Testis (tissue), 3 donors: ENCODE measurements around the gene PAQR4. TPM values are rescaled to one million over a fixed set of nuclear protein-coding genes. Genes with fewer than 3 reads are reported as not detected.

Source experiments
- DNase-seq: peaks from one replicate; pipeline ENCODE4 v3.0.0-alpha.2; 2019
- H3K27ac ChIP-seq, 2 donors: fragments of 200-600 bp; sonication (generic); one replicate each; pipeline ENCODE4 v1.5.1; 2019
- H3K27me3 ChIP-seq: fragments of 200-600 bp; sonication (generic); one replicate; pipeline ENCODE4 v1.5.1; 2019
- H3K36me3 ChIP-seq: fragments of 200-600 bp; sonication (generic); one replicate; pipeline ENCODE4 v1.5.1; 2017; ENCODE audit warnings: low read depth; ENCODE audit errors: missing control alignments
- H3K4me1 ChIP-seq: fragments of 200-600 bp; sonication (generic); one replicate; pipeline ENCODE4 v1.5.1; 2019
- H3K4me3 ChIP-seq, 2 donors: fragments of 200-600 bp; sonication (generic); one replicate each; pipeline ENCODE4 v1.5.1; 2017 to 2019
- H3K9me3 ChIP-seq: fragments of 200-600 bp; sonication (generic); one replicate; pipeline ENCODE4 v1.5.1; 2017
- POLR2A ChIP-seq: fragments of 450-650 bp; IDR thresholded peaks from one replicate; pipeline ENCODE4 v1.6.1; 2017; ENCODE audit warnings: antibody characterized with exemption, mild to moderate bottlenecking, moderate library complexity
- WGBS, 2 donors: methylation state at CpG; one replicate each; pipeline ENCODE4 v1.1.5; 2018; 5-methylcytosine and 5-hydroxymethylcytosine counted together
- intact Hi-C: fragments of 100-400 bp; cut with DNase I; formaldehyde crosslinking; loops from one replicate; pipeline ENCODE4 v1.15.1; 2023; ENCODE audit warnings: low total_unique reads
- polyA plus RNA-seq: library from polyadenylated mRNA; stranded (reverse); fragments of 350-450 nt; fragmentation: Illumina TruSeq; extraction: RNeasy Lipid Tissue Mini Kit (QIAGEN cat#74804); gene quantifications from one replicate; pipeline ENCODE4 v1.2.3, GENCODE V29; 2014; ENCODE audit warnings: low read depth, low replicate concordance; ENCODE audit not compliant: insufficient read depth
- total RNA-seq, 2 donors: library from RNA; depleted of rRNA; stranded (reverse); fragments of >200 nt; gene quantifications; one replicate each; pipeline ENCODE4 v1.2.3, GENCODE V29; 2016
- TF ChIP-seq, protein P1 (sequence below), 3 experiments: fragments of 450-650 bp in 2 of 3; fragments of 200-600 bp in 1 of 3; sonication (generic) in 1 of 3; IDR thresholded peaks; one replicate each; pipeline ENCODE4 v1.5.1; 2016 to 2019; ENCODE audit warnings: antibody characterized with exemption in 3 of 3, mild to moderate bottlenecking in 2 of 3, moderate library complexity in 1 of 3

The PAQR4 gene
- total and polyA plus RNA-seq, 3 donors from 2014 or later, result 6.2 to 7.1 (median 6.4) TPM

GRCh38 chr16:2934450-2934849 lies 34.7 kb upstream of the PAQR4 start:
- no peaks in the 10 kb centered on the region for H3K27me3 ChIP-seq
- H3K4me3 ChIP-seq, result no peak overlapping the region
- TF ChIP-seq, protein P1, sequence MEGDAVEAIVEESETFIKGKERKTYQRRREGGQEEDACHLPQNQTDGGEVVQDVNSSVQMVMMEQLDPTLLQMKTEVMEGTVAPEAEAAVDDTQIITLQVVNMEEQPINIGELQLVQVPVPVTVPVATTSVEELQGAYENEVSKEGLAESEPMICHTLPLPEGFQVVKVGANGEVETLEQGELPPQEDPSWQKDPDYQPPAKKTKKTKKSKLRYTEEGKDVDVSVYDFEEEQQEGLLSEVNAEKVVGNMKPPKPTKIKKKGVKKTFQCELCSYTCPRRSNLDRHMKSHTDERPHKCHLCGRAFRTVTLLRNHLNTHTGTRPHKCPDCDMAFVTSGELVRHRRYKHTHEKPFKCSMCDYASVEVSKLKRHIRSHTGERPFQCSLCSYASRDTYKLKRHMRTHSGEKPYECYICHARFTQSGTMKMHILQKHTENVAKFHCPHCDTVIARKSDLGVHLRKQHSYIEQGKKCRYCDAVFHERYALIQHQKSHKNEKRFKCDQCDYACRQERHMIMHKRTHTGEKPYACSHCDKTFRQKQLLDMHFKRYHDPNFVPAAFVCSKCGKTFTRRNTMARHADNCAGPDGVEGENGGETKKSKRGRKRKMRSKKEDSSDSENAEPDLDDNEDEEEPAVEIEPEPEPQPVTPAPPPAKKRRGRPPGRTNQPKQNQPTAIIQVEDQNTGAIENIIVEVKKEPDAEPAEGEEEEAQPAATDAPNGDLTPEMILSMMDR (IDR thresholded peaks at IDR 0.05), result no peak
- TF ChIP-seq POLR2A, result no peak
- no peaks in the 10 kb centered on the region for H3K36me3 ChIP-seq
- no peaks in the 10 kb centered on the region for H3K9me3 ChIP-seq
- no peak for DNase-seq
- H3K27ac ChIP-seq, result no peak overlapping the region
- H3K4me1 ChIP-seq, result no peaks in the 10 kb centered on the region
- intact Hi-C loops, result no loop called here
- 93 to 94% methylated on average over 15 of the region's 15 CpGs for WGBS, 2 donors

DNA sequence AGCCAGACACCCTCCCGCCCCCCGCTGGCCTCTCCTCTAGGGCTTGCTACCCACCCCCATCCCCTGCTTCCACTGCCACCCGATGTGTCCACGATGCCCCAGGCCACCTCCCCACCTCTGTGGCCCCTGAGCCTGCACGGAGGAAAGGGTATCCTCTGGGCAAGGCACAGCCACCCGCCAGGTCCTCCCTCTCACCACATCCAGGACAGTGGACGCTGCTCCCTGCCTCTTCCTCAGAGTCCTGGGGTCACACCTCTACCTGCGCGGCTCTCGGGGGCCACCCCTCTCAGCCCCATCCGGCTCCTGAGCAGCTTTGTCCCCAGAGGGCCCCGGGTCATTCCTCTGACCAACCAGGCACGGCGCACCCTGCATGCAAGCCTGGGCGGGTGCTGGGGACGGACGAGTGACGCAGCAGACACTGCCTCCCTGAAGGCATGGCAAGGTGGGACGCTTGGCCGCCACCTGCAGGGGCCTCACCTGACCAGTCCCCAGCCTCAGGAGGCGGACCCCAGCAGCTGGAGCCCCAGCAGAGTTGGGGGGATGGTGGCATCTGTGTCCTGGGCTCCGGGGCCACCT lies 32.6 kb upstream of the PAQR4 start:
- Histone ChIP-seq H3K36me3 (no peaks in the 10 kb centered on the region), H3K27ac (no peak overlapping the region), H3K9me3 (no peaks in the 10 kb centered on the region), H3K27me3 (no peaks in the 10 kb centered on the region), H3K4me3 (no peak overlapping the region), H3K4me1 (no peaks in the 10 kb centered on the region)
- no peak for DNase-seq
- 88 to 93% methylated on average over 9 to 21 of the region's 22 CpGs for whole genome bisulfite sequencing, 2 donors
- TF ChIP-seq POLR2A, result no peak
- TF ChIP-seq, protein P1 (IDR thresholded peaks at IDR 0.05), result no peak
- intact Hi-C loops, result no loop called here

- intact Hi-C loops, result no loop called here
- Histone ChIP-seq H3K9me3 (no peaks in the 10 kb centered on the region), H3K27me3 (no peaks in the 10 kb centered on the region), H3K4me3 (no peak overlapping the region), H3K4me1 (no peaks in the 10 kb centered on the region), H3K27ac (no peak overlapping the region), H3K36me3 (no peaks in the 10 kb centered on the region)
- WGBS, 2 donors, result 93% methylated on average over 17 of the region's 24 CpGs; no CpG with 5 or more reads in 1 of the 2 donors
- no peak for DNase-seq
- no peak for TF ChIP-seq POLR2A
- TF ChIP-seq, protein P1 (IDR thresholded peaks at IDR 0.05), result no peak
These were observed 32.0 kb upstream of the PAQR4 start for GRCh38 chr16:2937170-2937569.

DNA sequence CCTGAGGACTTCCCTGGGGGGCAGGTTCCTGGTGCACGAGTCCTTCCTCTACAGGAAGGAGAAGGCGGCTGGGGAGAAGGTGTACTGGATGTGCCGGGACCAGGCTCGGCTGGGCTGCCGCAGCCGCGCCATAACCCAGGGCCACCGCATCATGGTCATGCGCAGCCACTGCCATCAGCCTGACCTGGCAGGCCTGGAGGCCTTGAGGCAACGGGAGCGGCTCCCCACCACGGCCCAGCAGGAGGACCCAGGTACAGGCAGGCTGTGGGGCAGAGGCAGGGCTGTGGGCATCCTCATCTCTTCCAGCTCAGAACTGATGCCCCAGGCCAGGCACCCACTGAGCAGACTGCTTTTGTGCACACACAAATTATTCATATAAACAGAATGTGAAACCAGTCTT lies 30.9 kb upstream of the PAQR4 start:
- Histone ChIP-seq H3K4me1 (no peaks in the 10 kb centered on the region), H3K4me3 (no peak overlapping the region), H3K27me3 (no peaks in the 10 kb centered on the region), H3K27ac (no peak overlapping the region), H3K9me3 (no peaks in the 10 kb centered on the region), H3K36me3 (no peaks in the 10 kb centered on the region)
- TF ChIP-seq, protein P1 (IDR thresholded peaks at IDR 0.05), result no peak
- TF ChIP-seq POLR2A, result no peak
- DNase-seq, result no peak
- 67 to 98% methylated on average over 1 to 12 of the region's 12 CpGs for WGBS, 2 donors
- intact Hi-C loops, result no loop called here

GRCh38 chr16:2939968-2940367 lies 29.2 kb upstream of the PAQR4 start:
- Histone ChIP-seq H3K27ac (no peak overlapping the region), H3K4me1 (no peaks in the 10 kb centered on the region), H3K4me3 (no peak overlapping the region), H3K36me3 (no peaks in the 10 kb centered on the region), H3K27me3 (no peaks in the 10 kb centered on the region), H3K9me3 (no peaks in the 10 kb centered on the region)
- intact Hi-C loops, result no loop called here
- DNase-seq, result no peak
- no peak for TF ChIP-seq POLR2A
- TF ChIP-seq, protein P1 (IDR thresholded peaks at IDR 0.05), result no peak
- 74 to 75% methylated on average over 2 of the region's 2 CpGs for WGBS, 2 donors
